HG03064 (cell line): Measurements from ENCODE around the gene BANK1.

ENCODE experiments used
- ATAC-seq: cut with Tn5 transposase; IDR thresholded peaks from one replicate; pipeline ENCODE4 v1.9.1; 2021; ENCODE audit warnings: low read depth; ENCODE audit not compliant: unreplicated experiment

The BANK1 gene

GRCh38 chr4:101954351-101954750 lies 163.8 kb downstream of the BANK1 start:
- ATAC-seq, result no peak

- ATAC-seq, result no peak
Observed at GRCh38 chr4:101954975-101955678, 164.6 kb downstream of the BANK1 start.

DNA sequence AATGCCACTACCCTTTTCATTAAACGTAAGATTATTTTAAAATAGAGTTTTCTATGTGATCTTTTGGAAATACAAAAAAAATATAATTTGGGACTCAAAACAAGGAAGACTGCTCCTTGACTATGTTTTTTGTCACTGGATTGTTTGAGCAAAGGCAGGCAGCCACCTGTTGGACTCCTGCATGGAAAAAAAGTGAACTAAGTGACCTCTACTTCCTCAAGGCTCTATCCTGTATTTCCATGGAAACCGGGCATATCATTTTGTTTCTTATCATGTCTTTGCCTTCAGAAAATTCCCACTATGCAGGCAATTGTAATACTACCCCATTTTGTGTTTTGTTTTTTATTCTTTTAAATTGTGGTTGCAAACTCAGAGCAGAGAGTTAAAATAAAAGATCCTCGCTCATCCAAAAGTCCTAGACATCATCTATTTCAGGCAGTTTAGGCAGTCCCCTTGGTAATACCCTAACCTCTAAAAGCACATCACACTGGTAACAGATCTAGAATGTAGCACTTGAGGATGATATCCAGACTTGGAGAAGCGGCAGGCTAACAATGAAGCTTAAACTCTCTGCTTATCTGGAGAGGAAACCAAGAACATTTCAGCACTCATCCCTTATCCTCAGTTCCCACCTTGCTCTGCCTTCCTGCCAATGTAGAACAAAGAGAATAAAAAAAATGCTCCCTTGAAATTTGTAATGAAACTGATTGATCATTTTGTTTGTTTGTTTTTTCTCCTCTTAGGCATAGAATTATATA lies 165.7 kb downstream of the BANK1 start:
- ATAC-seq, result no peak

DNA sequence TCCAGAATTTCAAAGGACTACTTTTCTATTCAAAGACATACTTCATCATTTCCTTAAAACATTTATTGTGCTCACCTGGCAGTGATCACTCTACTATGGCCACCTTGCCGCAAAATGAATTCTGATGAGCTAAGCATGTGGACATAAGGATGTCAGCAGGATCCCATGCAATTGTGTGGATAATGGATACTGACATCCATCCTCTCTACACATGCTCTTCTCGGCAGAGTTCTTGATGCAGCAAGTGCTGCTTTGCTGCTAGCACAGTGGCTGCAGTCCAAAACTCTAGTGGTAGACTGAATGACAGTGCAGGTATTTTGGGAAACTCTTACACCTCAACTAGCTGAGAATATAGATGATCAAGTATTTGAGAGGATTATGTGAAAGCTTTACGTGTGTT lies 168.0 kb downstream of the BANK1 start:
- ATAC-seq, result no peak

- no peak for ATAC-seq
Observed at GRCh38 chr4:101960431-101960830, 169.9 kb downstream of the BANK1 start.

DNA sequence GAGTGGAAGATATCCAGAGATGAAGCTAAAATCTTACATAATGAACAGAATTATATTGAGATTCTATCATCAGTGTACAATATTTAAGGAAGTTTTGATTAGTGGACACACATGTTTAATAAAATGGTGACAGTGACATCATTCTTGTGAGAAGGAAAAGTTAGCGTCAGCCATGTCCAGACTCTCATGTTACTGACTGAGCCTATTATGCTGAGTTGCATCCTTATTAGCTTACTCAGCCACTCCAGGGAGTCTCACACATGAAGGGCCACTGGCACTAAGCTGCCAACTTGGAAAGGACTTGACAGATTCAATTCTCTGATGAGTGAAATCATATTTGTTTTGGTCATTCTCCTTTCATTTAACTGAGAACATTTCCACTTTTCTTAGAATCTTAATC lies 170.6 kb downstream of the BANK1 start:
- ATAC-seq, result no peak

- ATAC-seq, result no peak
Observed at GRCh38 chr4:101967697-101968346, 177.3 kb downstream of the BANK1 start.

DNA sequence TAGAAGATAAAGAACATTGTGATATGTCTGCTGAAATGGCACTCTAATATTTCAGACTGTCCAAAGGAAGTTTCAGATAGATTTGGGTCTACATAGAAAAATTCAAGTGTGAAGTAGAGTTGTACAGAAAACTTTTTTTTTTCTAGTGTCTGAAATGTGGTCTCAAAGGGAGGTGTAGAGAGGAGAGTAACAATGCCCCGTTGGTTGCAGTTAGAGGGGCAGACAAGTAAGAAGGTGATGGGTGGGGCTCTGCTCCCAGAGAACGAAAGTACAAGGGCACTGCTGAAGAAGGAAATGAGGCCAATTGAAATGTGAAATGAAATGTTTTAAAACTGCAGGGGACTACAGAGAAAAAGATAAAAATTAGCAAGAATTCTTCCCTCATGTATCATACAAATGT lies 177.8 kb downstream of the BANK1 start:
- no peak for ATAC-seq

GRCh38 chr4:101969965-101970364 lies 179.4 kb downstream of the BANK1 start:
- no peak for ATAC-seq

GRCh38 chr4:101970547-101971155 lies 180.1 kb downstream of the BANK1 start:
- ATAC-seq, result no peak

- no peak for ATAC-seq
Observed at GRCh38 chr4:101972791-101973190, 182.3 kb downstream of the BANK1 start.

GRCh38 chr4:101973361-101973760 lies 182.8 kb downstream of the BANK1 start:
- no peak for ATAC-seq

GRCh38 chr4:101977076-101977475 lies 186.5 kb downstream of the BANK1 start:
- ATAC-seq, result no peak

GRCh38 chr4:101981756-101982155 lies 191.2 kb downstream of the BANK1 start:
- no peak for ATAC-seq

- ATAC-seq, result no peak
Observed at GRCh38 chr4:101983835-101984234, 193.3 kb downstream of the BANK1 start.

DNA sequence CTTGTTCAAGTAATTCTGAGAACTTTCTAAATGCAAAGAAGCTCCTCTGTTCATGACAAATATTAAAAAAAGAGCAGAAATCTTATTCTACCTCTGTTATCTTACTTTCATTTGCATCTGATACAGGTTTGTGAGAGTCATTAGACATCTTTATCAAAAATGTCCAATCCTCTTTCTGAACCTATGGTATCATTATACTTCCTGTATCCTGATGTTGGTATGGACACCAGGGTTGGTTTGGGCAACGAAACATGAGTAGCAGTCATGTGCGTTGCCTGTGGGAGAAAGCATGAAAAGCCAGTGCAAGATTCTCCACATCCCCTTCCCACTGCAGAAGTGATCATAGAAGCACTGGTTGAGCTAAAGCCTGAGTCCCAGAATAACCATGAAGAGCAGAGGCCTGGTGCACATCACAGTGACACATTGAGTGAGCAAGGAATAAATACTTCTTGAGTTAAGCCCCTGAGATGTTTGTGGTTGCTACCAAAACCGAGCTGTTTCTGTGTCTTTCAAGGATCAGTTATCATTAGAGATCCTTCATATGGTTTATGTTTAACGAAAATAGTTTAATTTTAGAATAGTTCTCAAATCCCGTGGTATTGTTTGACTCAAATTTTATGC lies 197.2 kb downstream of the BANK1 start:
- peak; percentile 96 for ATAC-seq

DNA sequence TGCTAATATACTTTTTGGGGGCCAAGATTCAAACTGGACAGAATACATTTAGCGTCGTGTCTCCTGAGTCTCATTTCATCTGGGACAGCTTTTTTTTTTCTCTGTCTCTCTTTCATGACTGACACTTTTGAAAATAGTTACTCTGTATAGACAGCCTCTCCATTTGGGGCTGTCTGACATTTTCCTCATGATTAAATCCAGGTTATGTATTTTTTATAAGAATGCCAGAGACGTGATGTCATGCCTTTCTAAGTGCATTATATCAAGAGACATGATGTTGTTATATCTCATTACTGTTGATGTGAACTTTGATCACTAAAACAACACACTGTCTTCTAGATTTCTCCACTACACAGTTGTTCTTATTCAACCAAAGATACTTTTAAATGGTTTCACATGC lies 199.0 kb downstream of the BANK1 start:
- ATAC-seq, result no peak

- no peak for ATAC-seq
Observed at GRCh38 chr4:101992446-101992845, 201.9 kb downstream of the BANK1 start.

- ATAC-seq, result no peak
Observed at GRCh38 chr4:101993002-101993841, 202.7 kb downstream of the BANK1 start.
